HG03045 (cell line): ENCODE measurements around the gene UBR1.
"Not testable (repeated sequence)": the region's sequence is repeated elsewhere in the genome, so short reads cannot be mapped to it uniquely, and the experiment has no call there.

Source experiments
- ATAC-seq: cut with Tn5 transposase; IDR thresholded peaks from one replicate; pipeline ENCODE4 v1.9.1; 2021; ENCODE audit warnings: mild to moderate bottlenecking, moderate library complexity; ENCODE audit not compliant: unreplicated experiment

UBR1 gene

GRCh38 chr15:43105778-43106485, at the start of gene UBR1:
UBR1 (minus strand) TSS chr15:43106038; CDS start chr15:43106022, 16 bp downstream.
- ATAC-seq = peak; percentile 84

GRCh38 chr15:43153269-43153668, 47.4 kb upstream of the UBR1 start:
- ATAC-seq = no peak

- ATAC-seq = no peak
Observed at GRCh38 chr15:43151688-43152087, 45.9 kb upstream of the UBR1 start.

- no peak for ATAC-seq
Observed at GRCh38 chr15:43150191-43150929, 44.5 kb upstream of the UBR1 start.

GRCh38 chr15:43146184-43146583, 40.3 kb upstream of the UBR1 start:
- ATAC-seq = no peak

- no peak for ATAC-seq
Observed at GRCh38 chr15:43144512-43144911, 38.7 kb upstream of the UBR1 start.

GRCh38 chr15:43143203-43143941, 37.5 kb upstream of the UBR1 start:
- ATAC-seq = no peak

GRCh38 chr15:43135351-43135750, 29.5 kb upstream of the UBR1 start:
- ATAC-seq = no peak

GRCh38 chr15:43134157-43134635, 28.4 kb upstream of the UBR1 start:
- peak; percentile 12 for ATAC-seq

GRCh38 chr15:43133430-43134156, 27.8 kb upstream of the UBR1 start, which contains the start of gene TMEM62:
TMEM62 (plus strand) TSS chr15:43133586; CDS start chr15:43133803, 217 bp downstream.
- ATAC-seq = peak; percentile 89

GRCh38 chr15:43132830-43133429, 27.1 kb upstream of the UBR1 start:
- ATAC-seq = no peak

GRCh38 chr15:43128980-43129335, 23.1 kb upstream of the UBR1 start:
- no peak for ATAC-seq

- not testable (repeated sequence) for ATAC-seq
Observed at GRCh38 chr15:43128174-43128979, 22.5 kb upstream of the UBR1 start.

- ATAC-seq = no peak
Observed at GRCh38 chr15:43127752-43128151, 21.9 kb upstream of the UBR1 start.

- no peak for ATAC-seq
Observed at GRCh38 chr15:43126356-43126755, 20.5 kb upstream of the UBR1 start.

GRCh38 chr15:43125100-43125661, 19.3 kb upstream of the UBR1 start:
- ATAC-seq = no peak

GRCh38 chr15:43121863-43122262, 16.0 kb upstream of the UBR1 start:
- no peak for ATAC-seq

- ATAC-seq = no peak
Observed at GRCh38 chr15:43118829-43119228, 13.0 kb upstream of the UBR1 start.

- no peak for ATAC-seq
Observed at GRCh38 chr15:43118286-43118685, 12.4 kb upstream of the UBR1 start.
